GM23338 (cell line): ENCODE data around the gene PROX1. TPM values are rescaled to one million over a fixed set of nuclear protein-coding genes. Genes with fewer than 3 reads are reported as not detected.

Experiments
- ATAC-seq: fragments of 200-7000 bp; cut with Tn5 transposase; 3 replicates; pipeline ENCODE4 v1.9.1; 2020
- DNase-seq: peaks from one replicate; pipeline ENCODE4 v3.0.0-alpha.2; 2015; ENCODE audit warnings: low spot score
- H2AFZ ChIP-seq: fragments of 200-600 bp; sonication (generic); 2 replicates; pipeline ENCODE4 v1.8.0; 2016; ENCODE audit warnings: antibody characterized with exemption, mild to moderate bottlenecking, moderate library complexity
- H3F3A ChIP-seq: fragments of 200-600 bp; sonication (generic); replicated peaks from 2 replicates; pipeline ENCODE4 v1.8.0; 2017; ENCODE audit warnings: antibody characterized with exemption, mixed run types, low read depth
- H3K27ac ChIP-seq: fragments of 200-600 bp; sonication (generic); 2 replicates; pipeline ENCODE4 v1.6.1; 2016; ENCODE audit warnings: low read depth
- H3K27me3 ChIP-seq: fragments of 200-600 bp; sonication (generic); 2 replicates; pipeline ENCODE4 v1.8.0; 2016; ENCODE audit warnings: mild to moderate bottlenecking, mixed run types, moderate library complexity; ENCODE audit not compliant: insufficient read depth
- H3K36me3 ChIP-seq: fragments of 200-600 bp; sonication (generic); 2 replicates; pipeline ENCODE4 v1.8.0; 2016; ENCODE audit warnings: mild to moderate bottlenecking; ENCODE audit not compliant: insufficient read depth
- H3K4me1 ChIP-seq: fragments of 200-600 bp; sonication (generic); 2 replicates; pipeline ENCODE4 v1.8.0; 2016; ENCODE audit warnings: mild to moderate bottlenecking, moderate library complexity; ENCODE audit not compliant: insufficient read depth
- H3K4me2 ChIP-seq: fragments of 200-600 bp; sonication (generic); 2 replicates; pipeline ENCODE4 v1.7.1; 2017; ENCODE audit warnings: mixed run types
- H3K4me3 ChIP-seq: fragments of 200-600 bp; sonication (generic); 2 replicates; pipeline ENCODE4 v1.6.1; 2016; ENCODE audit warnings: mixed run types
- H3K79me2 ChIP-seq: fragments of 200-600 bp; sonication (generic); replicated peaks from 2 replicates; pipeline ENCODE4 v1.8.0; 2017; ENCODE audit warnings: mild to moderate bottlenecking; ENCODE audit not compliant: insufficient read depth
- H3K9me2 ChIP-seq: fragments of 200-600 bp; sonication (generic); 2 replicates; pipeline ENCODE4 v1.8.0; 2017; ENCODE audit not compliant: insufficient read depth
- H4K20me1 ChIP-seq: fragments of 200-600 bp; sonication (generic); replicated peaks from 2 replicates; pipeline ENCODE4 v1.8.0; 2017; ENCODE audit warnings: mild to moderate bottlenecking; ENCODE audit not compliant: insufficient read depth
- H3K27ac Mint-ChIP-seq: 2 replicates; pipeline ENCODE4 v1.8.0; 2020; ENCODE audit warnings: inconsistent platforms, mild to moderate bottlenecking, moderate library complexity, mixed read lengths
- H3K27me3 Mint-ChIP-seq: 3 replicates; pipeline ENCODE4 v1.8.0; 2022; ENCODE audit warnings: low read depth, mild to moderate bottlenecking, moderate library complexity, mixed read lengths, inconsistent platforms; ENCODE audit not compliant: insufficient read depth, poor library complexity
- H3K36me3 Mint-ChIP-seq: 3 replicates; pipeline ENCODE4 v1.8.0; 2021; ENCODE audit warnings: low read depth, mild to moderate bottlenecking, inconsistent platforms, moderate library complexity, mixed read lengths
- H3K4me1 Mint-ChIP-seq: 3 replicates; pipeline ENCODE4 v1.8.0; 2020; ENCODE audit warnings: mild to moderate bottlenecking, inconsistent platforms, mixed read lengths
- H3K4me3 Mint-ChIP-seq: 3 replicates; pipeline ENCODE4 v1.8.0; 2021; ENCODE audit warnings: moderate library complexity, mild to moderate bottlenecking, inconsistent platforms, mixed read lengths
- H3K9me3 Mint-ChIP-seq: 3 replicates; pipeline ENCODE4 v1.8.0; 2020; ENCODE audit warnings: moderate library complexity, mild to moderate bottlenecking, inconsistent platforms, mixed read lengths
- CREB1 ChIP-seq: fragments of 250-450 bp; sonication (Bioruptor Pico); IDR thresholded peaks from 2 replicates; pipeline ENCODE4 v1.5.0; 2020; ENCODE audit warnings: low read depth, mild to moderate bottlenecking, moderate library complexity
- CTCF ChIP-seq, 2 experiments: fragments of 200-600 bp in 1 of 2; sonication (generic) in 1 of 2; conservative IDR thresholded peaks; 2 replicates each; pipeline versions ENCODE4 v1.5.1 to v1.6.1; 2016 to 2017; ENCODE audit warnings: antibody characterized with exemption in 2 of 2, low read depth in 2 of 2, mild to moderate bottlenecking in 2 of 2, moderate library complexity in 1 of 2
- EZH2 ChIP-seq: fragments of 200-600 bp; sonication (generic); IDR thresholded peaks from one replicate; pipeline ENCODE4 v1.8.0; 2017; ENCODE audit warnings: antibody characterized with exemption, mild to moderate bottlenecking, low read depth; ENCODE audit not compliant: unreplicated experiment
- EZH2phosphoT487 ChIP-seq: fragments of 200-600 bp; sonication (generic); IDR thresholded peaks from one replicate; pipeline ENCODE4 v1.8.1; 2018; ENCODE audit warnings: antibody characterized with exemption; ENCODE audit not compliant: unreplicated experiment
- JUNB ChIP-seq: IDR thresholded peaks from one replicate; pipeline ENCODE4 v1.6.1; 2016; ENCODE audit warnings: antibody characterized with exemption; ENCODE audit not compliant: unreplicated experiment
- NANOG ChIP-seq: IDR thresholded peaks from 2 replicates; pipeline ENCODE4 v1.6.1; 2016; ENCODE audit warnings: antibody characterized with exemption, borderline replicate concordance
- REST ChIP-seq: IDR thresholded peaks from one replicate; pipeline ENCODE4 v1.6.1; 2018; ENCODE audit warnings: antibody characterized with exemption; ENCODE audit not compliant: unreplicated experiment
- STAT1 ChIP-seq: IDR thresholded peaks from one replicate; pipeline ENCODE4 v1.6.1; 2016; ENCODE audit warnings: antibody characterized with exemption; ENCODE audit not compliant: unreplicated experiment
- ZNF331 ChIP-seq: fragments of 250-450 bp; sonication (Bioruptor Pico); IDR thresholded peaks from 2 replicates; pipeline ENCODE4 v1.5.0; 2020; ENCODE audit warnings: low read depth, mild to moderate bottlenecking, moderate library complexity
- ZNF462 ChIP-seq: fragments of 250-450 bp; sonication (Bioruptor Pico); IDR thresholded peaks from 2 replicates; pipeline ENCODE4 v1.5.0; 2020; ENCODE audit warnings: mild to moderate bottlenecking, moderate library complexity
- polyA plus RNA-seq: library from polyadenylated mRNA; unstranded; fragments of >200 nt; fragmentation: Nextera tagmentation; extraction: Ambion mirVana; gene quantifications from 2 replicates; pipeline ENCODE4 v1.2.1, GENCODE V29; 2016
- total RNA-seq: library from RNA; depleted of rRNA; stranded (reverse); fragments of >200 nt; shearing (Covaris generic); gene quantifications from 2 replicates; pipeline ENCODE4 v1.2.3, GENCODE V29; 2014

Gene PROX1
- total and polyA plus RNA-seq, 2 experiments from 2014 or later, result 0.49 to 0.66 TPM

GRCh38 chr1:214067853-214068703, 80.3 kb downstream of the PROX1 start (continued):
- no peak for TF ChIP-seq REST
- TF ChIP-seq CREB1 (CRISPR knock-in tag), result no peak
- no peak for TF ChIP-seq EZH2phosphoT487
- TF ChIP-seq JUNB, result no peak
- TF ChIP-seq ZNF331, result no peak

GRCh38 chr1:214068979-214069378, 81.2 kb downstream of the PROX1 start:
- H3K27me3 Mint-ChIP-seq, result no peaks in the 10 kb centered on the region
- H3K9me3 Mint-ChIP-seq, result no peaks in the 10 kb centered on the region
- H3K4me2 ChIP-seq, result no peak overlapping the region
- TF ChIP-seq ZNF331 (no peak), EZH2 (no peak), ZNF462 (CRISPR knock-in tag) (no peak), CTCF (conservative IDR thresholded peaks at IDR 0.05; ENCODE audit: low read depth in 2 of 2) (no peak), EZH2phosphoT487 (no peak), STAT1 (no peak), NANOG (no peak)

More at GRCh38 chr1:214068979-214069378, 81.2 kb downstream of the PROX1 start:
- H3K4me1 Mint-ChIP-seq, result peaks cover 5% of the 10 kb centered on the region; the same call in 2 of the 3 replicates
- DNase-seq, result no peak
- Histone ChIP-seq H3F3A (no peaks in the 10 kb centered on the region), H3K27ac (no peak overlapping the region), H3K27me3 (no peaks in the 10 kb centered on the region), H4K20me1 (no peaks in the 10 kb centered on the region), H3K4me1 (no peaks in the 10 kb centered on the region), H2AFZ (no peak overlapping the region), H3K9me2 (no peaks in the 10 kb centered on the region), H3K4me3 (no peak overlapping the region), H3K36me3 (no peaks in the 10 kb centered on the region), H3K79me2 (no peaks in the 10 kb centered on the region)
- H3K27ac Mint-ChIP-seq, result no peak overlapping the region
- no peaks in the 10 kb centered on the region for H3K36me3 Mint-ChIP-seq
- ATAC-seq, result no peak
- H3K4me3 Mint-ChIP-seq, result no peak overlapping the region
